GM19023 (cell line): ENCODE results near the gene HNRNPH3.
A peak's percentile ranks its signal among the peaks of the same experiment; 100 is the strongest.
"Not testable (repeated sequence)": the region's sequence is repeated elsewhere in the genome, so short reads cannot be mapped to it uniquely, and the experiment has no call there.

Source experiments
- ATAC-seq: cut with Tn5 transposase; IDR thresholded peaks from one replicate; pipeline ENCODE4 v1.9.1; 2021; ENCODE audit warnings: mild to moderate bottlenecking, moderate library complexity; ENCODE audit not compliant: unreplicated experiment

Gene HNRNPH3, protein sequence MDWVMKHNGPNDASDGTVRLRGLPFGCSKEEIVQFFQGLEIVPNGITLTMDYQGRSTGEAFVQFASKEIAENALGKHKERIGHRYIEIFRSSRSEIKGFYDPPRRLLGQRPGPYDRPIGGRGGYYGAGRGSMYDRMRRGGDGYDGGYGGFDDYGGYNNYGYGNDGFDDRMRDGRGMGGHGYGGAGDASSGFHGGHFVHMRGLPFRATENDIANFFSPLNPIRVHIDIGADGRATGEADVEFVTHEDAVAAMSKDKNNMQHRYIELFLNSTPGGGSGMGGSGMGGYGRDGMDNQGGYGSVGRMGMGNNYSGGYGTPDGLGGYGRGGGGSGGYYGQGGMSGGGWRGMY

DNA sequence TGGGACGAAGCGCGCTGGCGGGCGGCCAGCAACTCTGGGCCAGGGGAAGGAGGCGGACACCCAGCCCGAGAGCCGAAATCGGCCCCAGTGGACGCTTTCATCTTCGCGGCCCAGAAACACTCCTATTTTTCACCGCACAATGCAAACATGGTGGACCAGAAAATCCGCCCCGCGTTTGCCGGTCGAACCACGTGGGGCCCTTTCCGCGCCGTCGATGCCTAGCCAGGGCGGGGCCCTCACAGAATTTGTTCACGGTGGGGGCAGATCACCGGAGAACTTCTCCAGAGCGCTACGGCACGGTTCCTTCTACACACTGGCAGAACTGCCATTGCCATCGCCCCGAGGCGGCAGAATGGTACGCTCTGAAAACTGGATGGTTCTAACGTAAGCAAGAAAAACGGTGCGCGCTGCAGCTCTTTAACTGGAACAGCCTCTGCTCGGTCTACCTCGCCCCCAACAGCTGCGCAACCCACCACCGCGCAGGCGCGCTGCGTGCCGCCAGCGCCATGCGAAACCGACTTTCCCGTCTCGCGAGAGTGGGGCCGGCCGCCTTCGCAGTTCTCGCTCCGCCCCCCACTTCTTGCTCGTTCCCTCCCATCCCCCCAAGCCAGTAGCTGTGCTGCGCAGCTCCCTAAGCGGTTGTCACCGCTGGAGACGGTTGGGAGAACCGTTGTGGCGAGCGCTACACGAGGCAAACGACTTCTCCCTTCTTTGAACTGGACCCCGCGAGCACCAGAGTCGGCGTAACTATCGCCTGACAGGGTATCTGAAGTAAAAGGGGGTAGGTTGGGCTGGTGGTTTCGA is at the start of gene HNRNPH3:
HNRNPH3 (plus strand) TSS at position 610 of the 804 bp plus-strand sequence. CDS start 5,158 bp downstream, outside the sequence.
- peak; percentile 77 for ATAC-seq

DNA sequence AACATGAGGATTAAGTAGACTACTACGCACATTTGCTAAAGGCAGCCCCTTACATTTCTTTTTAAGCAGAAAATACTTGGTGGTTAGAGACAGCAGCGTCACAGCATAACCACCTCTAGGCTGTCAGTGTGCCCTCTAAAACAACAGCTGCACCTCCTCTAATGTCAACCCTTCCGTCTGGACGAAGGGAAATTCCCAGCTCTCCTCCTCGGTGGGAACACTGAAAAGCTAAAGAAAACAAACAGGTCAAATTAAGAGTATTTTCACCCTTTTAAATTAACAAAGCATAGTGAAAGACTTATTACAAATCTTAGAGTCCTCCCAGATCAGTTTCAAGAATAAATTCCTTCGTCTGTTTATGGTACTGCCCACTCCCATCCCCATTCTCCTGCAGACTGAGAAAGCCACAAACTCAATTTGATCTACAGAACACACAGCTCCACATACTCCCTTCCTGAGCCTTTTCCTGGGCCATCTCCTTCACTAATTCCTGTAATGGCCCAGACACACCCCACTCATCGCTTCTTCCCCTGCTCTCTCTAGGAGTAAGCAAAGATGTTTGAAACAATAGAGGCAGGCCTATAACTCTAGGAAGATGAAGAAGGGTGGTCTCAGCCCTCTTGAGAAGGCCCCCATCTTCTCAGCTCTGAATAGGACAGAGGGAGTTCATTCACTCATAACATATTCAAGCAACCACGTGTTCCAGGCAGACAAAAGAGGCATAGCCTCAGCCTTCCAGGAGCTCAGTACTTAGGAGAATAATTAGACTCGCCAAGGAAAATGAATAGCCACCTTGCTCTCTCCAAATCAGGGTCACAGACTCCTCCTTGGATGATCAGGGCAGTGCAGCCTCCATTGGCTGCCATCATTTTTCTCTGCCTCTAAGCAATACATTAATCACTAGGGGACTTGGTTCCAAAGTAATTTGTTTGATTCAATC is 47.5 kb upstream of the HNRNPH3 start:
- no peak for ATAC-seq

DNA sequence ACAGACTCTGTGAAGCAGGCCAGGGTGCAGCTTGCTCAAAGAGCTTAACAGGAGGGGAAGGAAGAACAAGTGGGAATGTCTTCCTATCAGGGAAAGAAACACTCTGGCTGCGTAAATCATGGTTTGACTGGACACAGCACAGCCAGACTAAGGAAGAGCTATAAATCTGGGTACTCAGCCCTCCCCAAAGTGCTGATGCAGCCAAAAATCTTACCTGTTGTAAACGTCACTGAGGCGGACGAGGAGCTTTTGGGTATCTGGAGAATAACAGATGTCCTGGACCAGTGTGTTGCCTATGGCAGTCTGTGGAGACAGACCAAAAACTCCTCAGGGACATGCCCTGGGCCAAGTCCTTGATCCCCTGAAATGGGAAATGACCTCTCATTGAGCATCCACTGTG is 43.1 kb upstream of the HNRNPH3 start:
- no peak for ATAC-seq

DNA sequence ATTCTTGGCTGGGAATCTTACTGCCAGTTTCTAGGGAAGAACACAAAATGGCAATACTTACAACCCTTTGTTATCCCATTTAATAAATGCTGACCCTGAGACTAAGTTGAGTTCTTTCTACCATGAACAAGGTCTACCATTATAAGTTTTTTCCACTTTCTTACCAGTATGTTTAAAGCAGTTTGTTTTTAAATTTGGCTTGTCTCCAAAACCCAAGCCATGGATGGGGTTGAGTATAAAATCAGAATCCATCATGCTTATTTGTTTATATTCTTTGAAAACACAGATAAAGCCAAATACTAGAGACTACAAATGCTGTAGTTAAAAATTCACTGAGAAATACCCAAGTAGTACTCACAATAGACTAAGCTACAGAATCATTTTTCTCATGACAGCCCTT is 41.1 kb upstream of the HNRNPH3 start:
- ATAC-seq = no peak

DNA sequence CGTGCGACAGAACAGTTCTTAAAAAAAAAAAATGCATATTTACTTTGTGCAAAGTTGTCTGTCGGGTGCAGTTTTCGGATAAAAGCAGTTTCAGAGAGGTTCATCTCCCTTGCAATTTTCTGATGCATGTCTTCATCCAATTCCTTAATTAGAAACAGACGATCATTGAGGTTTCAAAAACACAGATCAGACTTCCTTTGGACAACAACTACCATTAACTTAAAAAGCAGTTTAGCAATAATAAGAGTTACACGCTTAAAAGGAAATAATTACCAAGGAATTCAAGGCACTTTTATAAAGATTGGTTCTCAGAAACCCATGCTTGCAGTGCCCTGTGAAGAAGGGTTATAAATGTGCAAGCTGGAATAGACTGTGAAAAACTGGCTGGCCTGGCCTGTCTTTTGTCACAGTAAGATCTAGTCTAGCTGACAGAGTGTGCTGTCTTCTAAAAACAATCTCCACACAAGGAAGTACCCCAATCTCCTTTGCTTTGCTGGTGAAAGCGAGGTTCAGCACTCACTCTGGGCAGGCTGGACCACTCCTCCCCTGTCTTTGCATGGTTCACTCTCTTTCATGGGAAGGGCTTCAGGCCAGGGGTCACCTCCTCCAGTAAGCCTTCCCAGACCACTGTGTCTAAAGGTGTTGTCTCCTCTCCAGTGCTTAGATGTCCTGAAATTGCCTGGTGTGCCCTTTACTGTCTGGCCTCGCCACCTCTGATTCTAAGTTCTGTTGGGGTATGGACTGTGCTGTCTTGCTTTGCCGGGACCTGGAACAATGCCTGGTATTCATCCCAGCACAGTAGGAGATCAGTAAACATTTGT is 34.8 kb upstream of the HNRNPH3 start:
- no peak for ATAC-seq

DNA sequence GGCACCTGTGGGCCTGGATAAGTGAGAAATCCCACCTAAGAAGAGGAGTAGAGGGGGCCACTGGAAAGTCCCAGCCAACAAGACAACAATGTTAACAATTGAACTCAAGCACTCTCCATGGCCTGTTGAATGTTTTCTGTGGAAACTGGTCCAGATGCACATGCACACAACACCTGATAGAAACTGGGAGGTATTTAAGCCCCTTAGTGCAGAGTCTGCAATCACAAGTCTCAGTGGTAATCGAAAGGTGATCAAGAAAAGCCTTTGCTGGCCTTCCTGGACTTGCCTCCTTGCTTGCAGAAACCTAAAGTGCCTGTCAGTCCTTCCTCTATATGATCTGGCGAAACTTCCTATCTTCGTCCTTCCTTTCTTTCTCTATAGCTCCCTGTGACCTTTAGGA is 30.6 kb upstream of the HNRNPH3 start:
- no peak for ATAC-seq

DNA sequence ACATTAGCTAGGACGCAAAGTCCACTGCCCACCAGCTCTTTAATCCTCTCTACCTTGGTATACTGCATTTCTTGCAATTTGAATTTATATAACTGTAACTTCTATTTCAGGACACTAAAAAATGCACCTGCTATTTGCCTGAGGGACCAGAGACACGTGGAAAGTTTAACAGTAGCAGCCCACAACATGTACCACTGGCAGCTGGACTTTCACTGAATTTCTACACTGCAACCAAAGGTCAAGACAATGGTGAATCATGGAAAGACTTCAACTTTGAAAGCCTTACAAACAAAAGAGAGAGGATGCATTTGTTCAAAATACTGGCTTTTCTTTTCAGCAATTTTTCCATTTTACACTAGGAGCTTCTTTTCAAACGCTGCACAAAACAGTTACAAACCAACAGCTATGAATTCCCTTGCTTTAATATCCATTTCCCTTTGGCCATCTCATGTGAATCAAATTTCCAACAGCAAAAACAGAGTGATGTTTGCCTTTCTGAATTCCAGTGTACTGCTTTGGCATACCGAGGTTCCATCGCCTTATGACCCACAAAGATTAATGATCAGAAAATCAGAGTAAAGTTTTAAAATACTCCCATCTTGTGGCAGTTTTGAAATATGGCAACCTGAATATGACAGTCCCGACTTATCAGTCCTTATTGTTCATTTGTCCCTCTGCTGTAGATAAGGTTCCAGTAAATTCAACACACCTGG is 29.9 kb upstream of the HNRNPH3 start:
- no peak for ATAC-seq

DNA sequence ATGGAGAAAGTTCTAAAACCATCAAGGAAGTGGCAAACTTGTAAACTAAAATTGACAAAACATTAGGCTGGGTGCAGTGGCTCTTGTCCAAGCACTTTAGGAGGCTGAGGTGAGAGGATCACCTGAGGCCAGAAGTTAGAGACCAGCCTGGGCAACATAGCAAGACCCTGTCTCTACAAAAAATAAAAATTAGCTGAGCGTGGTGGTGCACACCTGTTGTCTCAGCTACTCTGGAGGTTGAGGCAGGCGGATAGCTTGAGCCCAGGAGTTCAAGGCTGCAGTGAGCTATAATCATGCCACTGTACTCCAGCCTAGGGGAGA is 29.4 kb upstream of the HNRNPH3 start:
- ATAC-seq = no peak

DNA sequence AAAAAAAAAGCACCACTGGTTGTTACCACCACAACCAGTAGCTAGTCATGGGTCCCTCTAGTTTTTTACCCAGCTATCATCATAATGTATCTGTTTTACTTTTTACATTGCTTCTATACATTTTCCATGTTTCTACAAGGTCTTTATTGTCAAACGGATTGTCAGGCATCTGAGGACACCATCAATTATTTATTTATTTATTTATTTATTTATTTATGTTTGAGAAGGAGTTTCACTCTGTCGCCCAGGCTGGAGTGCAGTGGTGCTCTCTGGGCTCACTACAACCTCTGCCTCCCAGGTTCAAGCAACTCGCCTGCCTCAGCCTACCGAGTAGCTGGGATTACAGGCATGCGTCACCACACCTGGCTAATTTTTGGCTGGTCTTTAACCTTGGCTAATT is 29.0 kb upstream of the HNRNPH3 start:
- ATAC-seq = no peak

DNA sequence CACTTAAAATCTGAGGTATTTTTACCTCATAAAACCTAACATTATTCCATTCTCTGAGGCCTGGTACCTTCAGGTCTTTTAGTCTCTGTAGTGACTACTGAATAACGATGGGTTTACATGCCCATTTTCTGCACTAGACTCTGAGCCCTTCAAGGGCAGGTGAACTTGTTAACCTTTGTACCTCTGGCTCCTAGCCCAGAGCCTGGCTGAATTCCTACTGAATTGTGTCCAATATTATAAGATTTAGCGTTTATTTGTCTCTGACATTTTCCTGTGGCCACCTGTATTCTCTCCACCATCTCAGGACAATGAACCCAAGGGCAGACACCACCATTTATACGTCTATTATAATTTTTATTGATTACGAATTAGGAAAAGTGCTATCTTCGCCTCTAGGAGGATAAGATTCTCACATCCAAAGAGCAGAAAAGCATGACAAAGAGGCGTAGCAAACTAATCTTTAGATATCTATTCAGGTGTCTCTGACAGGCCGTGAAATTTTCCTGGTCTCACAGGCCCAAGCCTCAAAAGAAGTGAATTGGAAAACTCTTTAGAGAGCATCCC is 27.9 kb upstream of the HNRNPH3 start:
- ATAC-seq = no peak

DNA sequence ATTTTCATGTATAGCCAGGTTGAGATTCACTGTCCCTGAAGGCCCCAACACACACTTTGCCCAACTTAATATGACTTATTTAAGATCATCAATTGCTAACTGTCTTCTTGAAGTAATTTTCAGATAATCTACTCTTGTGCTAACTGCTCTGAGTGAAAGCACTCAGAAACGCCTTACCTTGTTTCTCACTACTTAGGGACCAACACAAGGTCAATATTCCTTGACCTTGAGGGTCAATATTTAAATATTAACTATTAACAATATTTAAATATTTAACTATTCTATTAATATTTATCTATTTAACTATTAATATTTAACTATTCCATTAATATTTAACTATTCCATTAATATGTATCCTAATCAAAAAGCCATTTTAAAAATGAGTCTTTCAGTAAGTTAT is 26.0 kb upstream of the HNRNPH3 start:
- ATAC-seq = no peak

DNA sequence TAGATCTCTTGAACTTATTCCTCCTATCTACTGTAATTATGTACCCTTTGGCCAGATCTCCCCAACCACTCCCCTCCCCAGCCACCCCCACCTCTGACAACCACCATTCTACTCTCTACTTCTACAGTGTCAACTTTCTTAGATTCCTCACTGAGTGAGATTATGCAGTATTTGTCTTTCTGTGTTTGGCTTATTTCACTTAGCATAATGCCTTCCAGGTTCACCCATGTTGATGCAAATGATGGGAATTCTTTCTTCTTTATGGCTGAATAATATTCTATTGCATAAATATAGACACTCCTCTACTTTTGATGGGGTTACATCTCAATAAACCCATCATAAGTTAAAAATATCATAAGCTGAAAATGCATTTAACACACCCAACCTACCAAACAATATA is 21.3 kb upstream of the HNRNPH3 start:
- no peak for ATAC-seq

DNA sequence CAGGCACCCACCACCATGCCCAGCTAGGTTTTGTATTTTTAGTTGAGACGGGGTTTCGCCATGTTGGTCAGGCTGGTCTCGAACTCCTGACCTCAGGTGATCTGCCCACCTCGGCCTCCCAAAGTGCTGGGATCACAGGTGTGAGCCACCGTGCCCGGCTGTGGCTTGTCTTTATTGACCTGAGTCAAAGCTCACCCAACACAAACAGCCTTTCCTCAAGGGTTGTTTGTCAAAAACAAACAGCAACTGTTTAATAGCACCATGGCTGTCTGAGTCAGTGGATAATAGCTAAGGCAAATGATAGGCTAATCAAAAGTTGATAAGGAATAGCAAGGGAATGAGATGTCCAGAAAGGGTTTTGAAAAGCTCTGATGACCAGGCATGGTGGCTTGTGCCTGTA is 16.9 kb upstream of the HNRNPH3 start:
- not testable (repeated sequence) for ATAC-seq

DNA sequence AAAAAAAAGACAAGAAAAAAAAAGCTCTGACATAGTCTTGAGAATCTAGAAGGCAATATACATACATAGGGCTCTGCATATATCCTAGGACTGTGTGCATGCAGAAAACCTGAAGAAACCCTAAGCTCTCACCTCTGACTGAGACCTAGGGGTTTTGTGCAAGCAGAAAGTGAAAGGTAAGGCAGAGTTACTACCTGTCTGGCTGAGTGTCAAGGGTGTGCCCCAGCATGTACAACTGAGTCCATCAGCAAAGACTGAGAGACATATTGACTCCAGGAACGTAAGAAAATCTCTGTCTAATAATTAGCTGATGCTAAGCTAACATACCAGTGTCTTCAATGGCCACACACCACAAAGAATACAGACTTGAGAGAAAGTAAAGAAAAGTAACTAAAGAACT is 16.3 kb upstream of the HNRNPH3 start:
- ATAC-seq = no peak

DNA sequence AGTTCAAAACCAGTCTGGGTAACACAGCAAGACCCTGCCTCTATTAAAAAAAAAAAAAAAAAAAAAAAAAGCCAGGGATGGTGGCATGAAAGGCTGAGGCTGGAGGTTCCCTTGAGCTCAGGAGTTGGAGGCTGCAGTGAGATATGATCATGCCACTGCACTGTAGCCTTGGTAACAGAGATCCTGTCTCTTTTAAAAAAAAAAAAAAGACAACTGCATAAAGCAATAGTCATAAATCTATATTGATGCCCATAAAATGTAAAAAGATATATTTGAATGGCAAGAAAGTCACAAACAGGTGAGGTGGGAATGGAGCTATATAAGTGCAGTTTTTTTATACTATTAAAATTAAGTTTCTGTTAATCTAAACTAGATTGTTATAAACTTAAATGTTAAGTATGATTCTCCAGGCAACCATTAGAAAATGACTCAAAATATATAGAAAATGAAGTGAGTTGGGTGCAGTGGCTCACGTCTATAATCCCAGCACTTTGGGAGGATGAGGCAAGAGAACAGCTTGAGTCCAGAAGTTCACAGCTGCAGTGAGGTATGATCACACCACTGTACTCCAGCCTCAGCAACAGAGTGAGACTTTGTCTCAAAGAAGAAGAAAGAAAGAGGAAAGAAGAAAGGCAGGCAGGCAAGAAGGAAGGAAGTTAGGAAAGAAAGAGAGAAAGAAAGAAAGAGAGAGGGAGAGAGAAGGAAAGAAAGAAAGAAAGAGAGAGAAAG is 13.4 kb upstream of the HNRNPH3 start:
- no peak for ATAC-seq

DNA sequence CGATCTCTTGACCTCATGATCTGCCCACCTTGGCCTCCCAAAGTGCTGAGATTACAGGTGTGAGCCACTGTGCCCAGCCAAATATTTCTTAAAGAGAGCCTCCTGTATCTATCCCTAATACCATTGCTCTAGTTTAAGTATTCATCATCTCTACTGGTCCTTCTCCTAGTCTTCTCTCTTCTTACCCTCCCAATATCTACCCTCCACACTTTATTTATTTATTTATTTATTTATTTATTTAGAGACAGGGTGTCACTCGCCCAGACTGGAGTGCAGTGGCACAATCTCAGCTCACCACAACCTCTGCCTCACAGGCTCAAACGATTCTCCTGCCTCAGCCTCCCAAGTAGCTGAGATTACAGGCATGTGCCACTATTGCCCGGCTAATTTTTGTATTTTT is 7.5 kb upstream of the HNRNPH3 start:
- not testable (repeated sequence) for ATAC-seq

DNA sequence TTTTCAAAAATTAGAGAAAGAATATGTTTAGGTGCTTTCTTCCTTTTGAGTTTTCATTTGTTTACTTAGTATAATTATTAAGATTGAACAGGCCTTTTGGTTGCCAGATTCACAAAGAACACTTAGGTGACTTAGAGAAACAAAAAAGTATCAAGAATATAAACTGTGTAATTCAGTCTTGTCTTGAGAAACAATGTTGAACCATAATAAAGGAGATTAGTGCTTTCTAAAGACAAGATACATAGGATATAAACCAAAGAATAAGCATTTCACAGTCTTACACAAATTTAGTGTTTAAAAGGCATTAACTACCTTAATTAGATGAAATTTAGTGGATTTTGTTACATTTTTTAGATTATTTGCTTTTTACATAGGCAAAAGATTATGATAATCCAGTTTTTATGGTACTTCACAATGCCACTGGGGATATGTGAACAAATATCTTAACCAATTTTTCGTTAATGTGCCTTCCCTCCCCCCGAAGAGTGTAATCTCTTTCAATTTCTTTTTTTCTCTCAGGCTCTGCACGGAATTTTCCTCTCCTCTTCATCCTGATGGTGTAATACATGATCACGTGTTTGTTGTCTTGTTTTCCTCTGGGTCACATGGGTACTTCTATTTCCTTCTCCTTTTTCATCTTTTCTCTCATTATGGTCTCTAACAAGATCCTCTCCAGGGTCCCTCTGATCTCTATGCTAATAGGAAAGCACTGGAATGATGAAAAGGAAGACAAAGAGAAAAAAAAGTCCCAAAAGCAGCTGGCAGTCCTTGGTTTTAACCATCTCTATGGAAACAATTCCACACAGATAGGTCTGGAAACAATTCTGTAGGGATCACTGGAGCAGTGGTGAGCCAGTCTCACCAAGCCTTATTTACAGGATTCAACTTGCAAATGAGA is 3.7 kb upstream of the HNRNPH3 start:
- no peak for ATAC-seq

DNA sequence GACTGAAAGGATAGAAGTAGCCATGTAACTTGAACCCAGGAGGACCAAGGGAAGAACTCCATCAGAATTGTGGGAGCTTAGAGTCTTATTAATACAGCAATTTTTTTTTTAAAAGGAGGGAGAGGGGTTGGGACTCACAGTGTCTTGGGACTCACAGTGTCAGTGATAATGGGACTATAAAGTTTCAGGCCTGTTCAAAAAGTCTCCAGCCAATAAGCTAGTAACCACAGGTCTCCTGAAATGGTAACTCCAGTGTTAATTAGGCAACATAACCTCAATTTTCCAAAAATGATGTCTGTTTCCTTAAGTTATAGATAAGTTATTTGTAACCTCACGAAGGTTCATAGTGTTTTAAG is 2.4 kb upstream of the HNRNPH3 start:
- ATAC-seq = no peak
